Activated naive CD4-positive, alpha-beta T cell treated with anti-CD3 and anti-CD28 coated beads, Interleukin-2, amount 50 U/mL, for 16 hours (primary cell): Measurements from ENCODE around the gene NUTM2B.
"Not testable (repeated sequence)": the region's sequence is repeated elsewhere in the genome, so short reads cannot be mapped to it uniquely, and the experiment has no call there.

ENCODE experiments used
- DNase-seq: peaks from one replicate; pipeline ENCODE4 v3.0.0-alpha.2; 2020

Gene NUTM2B

GRCh38 chr10:79702927-79703326, at the start of gene NUTM2B:
Gene NUTM2B, plus strand, starts transcription at chr10:79703227. Its CDS starts 383 bp downstream, at chr10:79703610.
- not testable (repeated sequence) for DNase-seq

- not testable (repeated sequence) for DNase-seq
Measured at GRCh38 chr10:79663287-79663686, 39.7 kb upstream of the NUTM2B start.

- DNase-seq, result not testable (repeated sequence)
Measured at GRCh38 chr10:79664686-79665085, 38.3 kb upstream of the NUTM2B start.

GRCh38 chr10:79669248-79669788, 33.7 kb upstream of the NUTM2B start:
- not testable (repeated sequence) for DNase-seq

- not testable (repeated sequence) for DNase-seq
Measured at GRCh38 chr10:79674878-79675277, 28.1 kb upstream of the NUTM2B start.

- DNase-seq, result not testable (repeated sequence)
Measured at GRCh38 chr10:79683026-79683883, 19.8 kb upstream of the NUTM2B start.

- DNase-seq, result not testable (repeated sequence)
Measured at GRCh38 chr10:79683884-79684720, 18.9 kb upstream of the NUTM2B start.

GRCh38 chr10:79685044-79685685, 17.9 kb upstream of the NUTM2B start:
- peak; percentile 45 for DNase-seq

- not testable (repeated sequence) for DNase-seq
Measured at GRCh38 chr10:79686595-79686994, 16.4 kb upstream of the NUTM2B start.

GRCh38 chr10:79687406-79688150, 15.4 kb upstream of the NUTM2B start:
- DNase-seq, result not testable (repeated sequence)

GRCh38 chr10:79688798-79689197, 14.2 kb upstream of the NUTM2B start:
- not testable (repeated sequence) for DNase-seq

- DNase-seq, result not testable (repeated sequence)
Measured at GRCh38 chr10:79696596-79696995, 6.4 kb upstream of the NUTM2B start.

GRCh38 chr10:79697141-79697540, 5.9 kb upstream of the NUTM2B start:
- DNase-seq, result not testable (repeated sequence)

- not testable (repeated sequence) for DNase-seq
Measured at GRCh38 chr10:79700381-79700944, 2.6 kb upstream of the NUTM2B start.

GRCh38 chr10:79707017-79707416, 4.0 kb downstream of the NUTM2B start:
- not testable (repeated sequence) for DNase-seq

- not testable (repeated sequence) for DNase-seq
Measured at GRCh38 chr10:79714976-79715375, 11.9 kb downstream of the NUTM2B start.

- DNase-seq, result not testable (repeated sequence)
Measured at GRCh38 chr10:79716917-79717579, 14.0 kb downstream of the NUTM2B start.

GRCh38 chr10:79720000-79720399, 17.0 kb downstream of the NUTM2B start:
- not testable (repeated sequence) for DNase-seq

- DNase-seq, result not testable (repeated sequence)
Measured at GRCh38 chr10:79726620-79727019, 23.6 kb downstream of the NUTM2B start.

- not testable (repeated sequence) for DNase-seq
Measured at GRCh38 chr10:79744844-79745243, 41.8 kb downstream of the NUTM2B start.

- not testable (repeated sequence) for DNase-seq
Measured at GRCh38 chr10:79748510-79748909, 45.5 kb downstream of the NUTM2B start.
